ENCODE measurements around the gene MOV10.

- TF ChIP-seq SMC3 (conservative IDR thresholded peaks at IDR 0.05; ENCODE audit: poor library complexity) (no peak), CTCF (IDR thresholded peaks at IDR 0.05; ENCODE audit: poor library complexity, severe bottlenecking) (no peak), REST (IDR thresholded peaks at IDR 0.05; ENCODE audit: borderline replicate concordance) (no peak), EZH2 (IDR thresholded peaks at IDR 0.05; ENCODE audit: borderline replicate concordance, insufficient read depth, low read length, poor library complexity, severe bottlenecking) (no peak), EP300 (conservative IDR thresholded peaks at IDR 0.05; ENCODE audit: poor library complexity, severe bottlenecking) (no peak), POLR2AphosphoS5 (IDR thresholded peaks at IDR 0.05) (no peak)
Measured at GRCh38 chr1:112651205-112651604, 23.3 kb upstream of the MOV10 start.
